OCI-LY1 (cell line): Measurements from ENCODE around the gene EPHA7.

Source experiments
- H2AFZ ChIP-seq: fragments of 200-600 bp; sonication (generic), shearing (Covaris generic); 2 replicates; pipeline ENCODE4 v1.6.0; 2014; ENCODE audit warnings: antibody characterized with exemption, mild to moderate bottlenecking, low read length
- H3F3A ChIP-seq: fragments of 200-600 bp; sonication (generic), shearing (Covaris generic); 2 replicates; pipeline ENCODE4 v1.6.0; 2014; ENCODE audit warnings: mild to moderate bottlenecking, antibody characterized with exemption, low read length, moderate library complexity; ENCODE audit not compliant: insufficient read depth
- H3K27ac ChIP-seq: fragments of 200-600 bp; sonication (generic); 2 replicates; pipeline ENCODE4 v1.5.1; 2014; ENCODE audit warnings: low read length, mixed run types, mild to moderate bottlenecking, low read depth; ENCODE audit not compliant: poor library complexity, severe bottlenecking
- H3K27me3 ChIP-seq: fragments of 200-600 bp; sonication (generic); 2 replicates; pipeline ENCODE4 v1.6.0; 2014; ENCODE audit warnings: antibody characterized with exemption, mild to moderate bottlenecking, low read length, moderate library complexity; ENCODE audit not compliant: insufficient read depth
- H3K36me3 ChIP-seq: fragments of 200-600 bp; sonication (generic); 2 replicates; pipeline ENCODE4 v1.6.1; 2014; ENCODE audit warnings: mild to moderate bottlenecking, antibody characterized with exemption, low read length, moderate library complexity, mixed read lengths; ENCODE audit not compliant: insufficient read depth
- H3K4me1 ChIP-seq: fragments of 200-600 bp; sonication (generic); 2 replicates; pipeline ENCODE4 v1.5.1; 2014; ENCODE audit warnings: mild to moderate bottlenecking, low read length, moderate library complexity; ENCODE audit not compliant: insufficient read depth, severe bottlenecking
- H3K4me2 ChIP-seq: fragments of 200-600 bp; sonication (generic), shearing (Covaris generic); 2 replicates; pipeline ENCODE4 v1.6.1; 2014; ENCODE audit warnings: low read length
- H3K4me3 ChIP-seq: fragments of 200-600 bp; sonication (generic); 2 replicates; pipeline ENCODE4 v1.5.1; 2014; ENCODE audit warnings: low read length, low read depth, mild to moderate bottlenecking, mixed read lengths; ENCODE audit not compliant: poor library complexity, severe bottlenecking
- H3K79me2 ChIP-seq: fragments of 200-600 bp; shearing (Covaris generic); 2 replicates; pipeline ENCODE4 v1.6.1; 2016; ENCODE audit warnings: mixed run types, low read length, mixed read lengths; ENCODE audit not compliant: insufficient read depth
- H3K9ac ChIP-seq: fragments of 200-600 bp; sonication (generic), shearing (Covaris generic); 2 replicates; pipeline ENCODE4 v1.6.1; 2014; ENCODE audit warnings: mild to moderate bottlenecking, low read length, mixed read lengths
- H3K9me2 ChIP-seq: fragments of 200-600 bp; sonication (generic), shearing (Covaris generic); 2 replicates; pipeline ENCODE4 v1.6.1; 2014; ENCODE audit warnings: low read depth, mild to moderate bottlenecking, low read length, mixed read lengths
- H3K9me3 ChIP-seq: fragments of 200-600 bp; shearing (Covaris generic); 2 replicates; pipeline ENCODE4 v1.6.1; 2014; ENCODE audit warnings: low read length, mixed read lengths
- H4K20me1 ChIP-seq: fragments of 200-600 bp; sonication (generic), shearing (Covaris generic); 2 replicates; pipeline ENCODE4 v1.6.0; 2016; ENCODE audit warnings: mild to moderate bottlenecking, low read length; ENCODE audit not compliant: insufficient read depth
- EZH2 ChIP-seq: fragments of 200-600 bp; sonication (generic), shearing (Covaris generic); IDR thresholded peaks from 2 replicates; pipeline ENCODE4 v1.8.0; 2017; ENCODE audit warnings: borderline replicate concordance, mixed run types, mild to moderate bottlenecking, antibody characterized with exemption, low read length, moderate library complexity, mixed read lengths
- TF ChIP-seq, protein P1 (sequence below): fragments of 200-600 bp; sonication (generic), shearing (Covaris generic); IDR thresholded peaks from 2 replicates; pipeline ENCODE4 v1.5.1; 2017; ENCODE audit warnings: mild to moderate bottlenecking, antibody characterized with exemption, low read length, moderate library complexity, mixed read lengths

Gene EPHA7

DNA sequence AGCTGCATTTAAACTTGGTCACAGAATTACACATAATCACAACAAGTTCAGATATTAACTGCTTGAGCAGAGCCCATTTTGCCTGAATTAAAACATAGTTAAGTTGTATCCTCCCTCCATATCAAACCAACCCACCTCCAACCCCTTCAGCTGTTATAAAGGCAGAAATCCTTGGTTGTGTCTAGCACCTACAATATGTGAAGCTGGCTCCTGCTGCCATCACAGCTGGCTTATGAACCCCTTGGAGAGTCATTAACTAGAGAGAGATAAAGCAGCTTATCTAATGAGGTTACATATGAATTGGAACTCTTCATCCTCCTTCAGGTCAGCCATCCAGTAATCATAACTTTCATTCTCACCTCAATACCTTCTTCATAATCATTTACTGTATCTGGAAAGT is 101.8 kb downstream of the EPHA7 start:
- H2AFZ ChIP-seq = no peak overlapping the region
- no peak overlapping the region for H3K4me3 ChIP-seq
- H3K9me2 ChIP-seq = no peaks in the 10 kb centered on the region
- no peak overlapping the region for H3K27ac ChIP-seq
- no peak overlapping the region for H3K9ac ChIP-seq
- H3K9me3 ChIP-seq = no peaks in the 10 kb centered on the region
- no peaks in the 10 kb centered on the region for H3K79me2 ChIP-seq
- H3K36me3 ChIP-seq = no peaks in the 10 kb centered on the region
- H3F3A ChIP-seq = no peaks in the 10 kb centered on the region
- H4K20me1 ChIP-seq = no peaks in the 10 kb centered on the region
- H3K4me1 ChIP-seq = no peaks in the 10 kb centered on the region
- TF ChIP-seq EZH2 = no peak
- TF ChIP-seq, protein P1, sequence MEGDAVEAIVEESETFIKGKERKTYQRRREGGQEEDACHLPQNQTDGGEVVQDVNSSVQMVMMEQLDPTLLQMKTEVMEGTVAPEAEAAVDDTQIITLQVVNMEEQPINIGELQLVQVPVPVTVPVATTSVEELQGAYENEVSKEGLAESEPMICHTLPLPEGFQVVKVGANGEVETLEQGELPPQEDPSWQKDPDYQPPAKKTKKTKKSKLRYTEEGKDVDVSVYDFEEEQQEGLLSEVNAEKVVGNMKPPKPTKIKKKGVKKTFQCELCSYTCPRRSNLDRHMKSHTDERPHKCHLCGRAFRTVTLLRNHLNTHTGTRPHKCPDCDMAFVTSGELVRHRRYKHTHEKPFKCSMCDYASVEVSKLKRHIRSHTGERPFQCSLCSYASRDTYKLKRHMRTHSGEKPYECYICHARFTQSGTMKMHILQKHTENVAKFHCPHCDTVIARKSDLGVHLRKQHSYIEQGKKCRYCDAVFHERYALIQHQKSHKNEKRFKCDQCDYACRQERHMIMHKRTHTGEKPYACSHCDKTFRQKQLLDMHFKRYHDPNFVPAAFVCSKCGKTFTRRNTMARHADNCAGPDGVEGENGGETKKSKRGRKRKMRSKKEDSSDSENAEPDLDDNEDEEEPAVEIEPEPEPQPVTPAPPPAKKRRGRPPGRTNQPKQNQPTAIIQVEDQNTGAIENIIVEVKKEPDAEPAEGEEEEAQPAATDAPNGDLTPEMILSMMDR = no peak
- no peak overlapping the region for H3K4me2 ChIP-seq
- H3K27me3 ChIP-seq = no peaks in the 10 kb centered on the region

DNA sequence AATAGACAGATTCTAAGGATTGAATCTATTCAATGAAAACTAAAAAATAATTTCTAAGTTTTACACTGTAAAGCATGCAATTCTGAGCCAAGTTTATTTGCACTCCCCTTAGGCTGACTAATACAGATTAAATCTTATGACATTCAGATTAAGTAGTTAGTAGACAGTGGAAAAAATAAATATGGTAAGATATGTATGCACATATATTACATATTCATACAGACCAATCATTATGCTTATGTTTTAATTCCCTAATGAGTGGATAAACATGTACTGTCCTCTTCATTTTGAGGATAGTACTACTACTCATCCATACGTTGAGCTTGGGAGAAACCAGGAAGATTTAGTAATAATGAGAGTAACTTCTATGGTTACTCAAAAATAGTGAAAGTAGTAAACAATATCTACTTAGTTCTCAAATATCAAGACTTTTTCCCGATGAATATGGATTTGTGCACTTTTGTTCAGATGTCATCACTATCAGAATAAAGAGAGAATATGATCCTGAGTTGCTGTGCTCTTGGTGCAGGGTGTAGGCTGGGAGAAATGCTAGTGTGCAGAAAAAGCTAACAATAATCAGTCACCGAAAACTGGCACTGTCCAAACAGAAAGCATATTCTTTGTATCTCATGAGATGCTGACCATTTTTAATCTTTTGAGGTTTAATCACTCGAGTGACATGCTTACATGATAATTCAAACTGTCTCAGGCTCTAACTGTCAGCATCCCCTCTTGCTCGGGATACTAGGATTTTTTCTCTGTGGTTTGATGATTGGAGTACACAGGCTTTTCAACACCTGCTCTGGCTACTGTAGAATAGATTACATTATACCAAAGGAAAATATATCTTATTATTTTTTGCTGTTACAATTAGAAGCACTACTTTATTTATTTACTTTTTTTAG is 111.6 kb downstream of the EPHA7 start:
- H3K4me1 ChIP-seq = no peaks in the 10 kb centered on the region
- H3K27ac ChIP-seq = no peak overlapping the region
- no peak overlapping the region for H3K4me3 ChIP-seq
- H4K20me1 ChIP-seq = no peaks in the 10 kb centered on the region
- H2AFZ ChIP-seq = no peak overlapping the region
- H3K9me2 ChIP-seq = no peaks in the 10 kb centered on the region
- no peaks in the 10 kb centered on the region for H3F3A ChIP-seq
- H3K9ac ChIP-seq = no peak overlapping the region
- no peaks in the 10 kb centered on the region for H3K36me3 ChIP-seq
- H3K27me3 ChIP-seq = no peaks in the 10 kb centered on the region
- no peak overlapping the region for H3K4me2 ChIP-seq
- H3K9me3 ChIP-seq = no peaks in the 10 kb centered on the region
- no peaks in the 10 kb centered on the region for H3K79me2 ChIP-seq
- TF ChIP-seq EZH2 = no peak
- TF ChIP-seq, protein P1 = no peak

DNA sequence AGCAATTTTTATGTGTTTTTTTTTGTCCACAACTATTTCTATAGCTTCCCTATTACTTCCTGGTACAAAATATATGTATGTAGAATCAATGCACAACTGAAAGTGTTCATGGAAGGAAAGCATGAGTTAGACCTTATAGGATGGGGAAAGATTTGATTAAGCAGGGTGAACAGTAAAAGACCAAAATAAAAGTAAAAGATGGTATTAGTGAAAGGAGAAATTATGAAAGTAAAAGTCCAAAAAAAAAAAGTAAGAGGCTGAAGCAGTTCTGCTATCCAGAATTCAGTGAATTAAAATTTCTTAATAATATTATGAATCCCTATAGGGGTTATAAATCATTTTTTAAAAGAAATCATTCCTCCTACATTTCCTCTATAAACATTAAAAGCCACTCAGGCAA is 114.3 kb downstream of the EPHA7 start:
- TF ChIP-seq, protein P1 = no peak
- no peak for TF ChIP-seq EZH2
- Histone ChIP-seq H3F3A (no peaks in the 10 kb centered on the region), H3K9me2 (no peaks in the 10 kb centered on the region)

More for the DNA sequence above, 114.3 kb downstream of the EPHA7 start:
- Histone ChIP-seq H2AFZ (no peak overlapping the region), H4K20me1 (no peaks in the 10 kb centered on the region), H3K36me3 (no peaks in the 10 kb centered on the region), H3K27ac (no peak overlapping the region), H3K4me3 (no peak overlapping the region), H3K4me2 (no peak overlapping the region), H3K9me3 (no peaks in the 10 kb centered on the region), H3K4me1 (no peaks in the 10 kb centered on the region), H3K9ac (no peak overlapping the region), H3K27me3 (no peaks in the 10 kb centered on the region), H3K79me2 (no peaks in the 10 kb centered on the region)
